ENCODE data around the gene SCN3A. TPM values are rescaled to one million over a fixed set of nuclear protein-coding genes. Genes with fewer than 3 reads are reported as not detected.

Gene SCN3A
- polyA plus RNA-seq, 1 donor (not counting 4 experiments of a cell fraction or from before 2014, with no cell fraction given): 0.01 TPM

DNA sequence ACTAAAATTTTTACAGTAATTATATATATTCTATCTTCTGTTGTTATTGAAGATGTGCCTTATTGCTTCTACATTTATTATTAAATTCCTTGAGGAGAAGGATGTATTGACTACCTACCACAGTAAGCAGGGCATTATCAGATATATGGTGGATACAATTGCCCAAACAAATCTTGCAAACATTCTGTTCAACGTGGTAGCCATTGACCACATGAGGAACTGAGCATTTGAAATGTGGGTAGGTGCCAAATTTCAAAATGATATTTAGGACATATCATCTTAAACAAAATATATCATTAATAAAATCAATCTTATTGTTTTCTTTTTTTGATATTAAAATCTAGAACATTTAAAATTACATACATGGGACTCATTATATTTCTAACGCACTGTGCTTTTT is 11.1 kb downstream of the SCN3A start:
- dilution Hi-C loops (cut with MboI; ENCODE audit: extremely low pct_ligation_motif_present, low sequenced_read_pairs): no loop called here
- Histone ChIP-seq H3K4me3 (ENCODE audit: control insufficient read depth in 2 of 3, extremely low read depth in 1 of 3, insufficient read depth in 2 of 3, low read depth in 1 of 3, low read length in 3 of 3) (no peak overlapping the region), H4K20me1 (ENCODE audit: control insufficient read depth, extremely low read depth, insufficient read depth, low read length) (no peaks in the 10 kb centered on the region), H3K27me3 (ENCODE audit: control insufficient read depth, extremely low read depth, insufficient read depth, low read length) (no peaks in the 10 kb centered on the region), H3K79me2 (ENCODE audit: control insufficient read depth, insufficient read depth, low read length) (no peaks in the 10 kb centered on the region), H3K9me3 (ENCODE audit: control insufficient read depth, low read depth, low read length) (no peaks in the 10 kb centered on the region), H3K36me3 (ENCODE audit: control insufficient read depth in 2 of 2, extremely low read depth in 1 of 2, insufficient read depth in 2 of 2, low read length in 2 of 2) (no peaks in the 10 kb centered on the region), H3K9ac (ENCODE audit: control insufficient read depth, extremely low read depth, insufficient read depth, low read length) (no peak overlapping the region), H3K4me2 (ENCODE audit: control insufficient read depth, extremely low read depth, insufficient read depth, low read depth, low read length) (no peak overlapping the region), H3K9me1 (ENCODE audit: control insufficient read depth, extremely low read depth, insufficient read depth, low read length) (no peaks in the 10 kb centered on the region), H2AFZ (ENCODE audit: control insufficient read depth, low read length) (no peak overlapping the region), H3K27ac (ENCODE audit: control insufficient read depth, insufficient read depth, low read length) (no peak overlapping the region), H3K4me1 (ENCODE audit: control insufficient read depth, extremely low read depth, insufficient read depth, low read length) (no peaks in the 10 kb centered on the region)
- FAIRE-seq: no peak
- no peak for DNase-seq (ENCODE audit: low read depth, low spot score)
- TF ChIP-seq, protein P1, sequence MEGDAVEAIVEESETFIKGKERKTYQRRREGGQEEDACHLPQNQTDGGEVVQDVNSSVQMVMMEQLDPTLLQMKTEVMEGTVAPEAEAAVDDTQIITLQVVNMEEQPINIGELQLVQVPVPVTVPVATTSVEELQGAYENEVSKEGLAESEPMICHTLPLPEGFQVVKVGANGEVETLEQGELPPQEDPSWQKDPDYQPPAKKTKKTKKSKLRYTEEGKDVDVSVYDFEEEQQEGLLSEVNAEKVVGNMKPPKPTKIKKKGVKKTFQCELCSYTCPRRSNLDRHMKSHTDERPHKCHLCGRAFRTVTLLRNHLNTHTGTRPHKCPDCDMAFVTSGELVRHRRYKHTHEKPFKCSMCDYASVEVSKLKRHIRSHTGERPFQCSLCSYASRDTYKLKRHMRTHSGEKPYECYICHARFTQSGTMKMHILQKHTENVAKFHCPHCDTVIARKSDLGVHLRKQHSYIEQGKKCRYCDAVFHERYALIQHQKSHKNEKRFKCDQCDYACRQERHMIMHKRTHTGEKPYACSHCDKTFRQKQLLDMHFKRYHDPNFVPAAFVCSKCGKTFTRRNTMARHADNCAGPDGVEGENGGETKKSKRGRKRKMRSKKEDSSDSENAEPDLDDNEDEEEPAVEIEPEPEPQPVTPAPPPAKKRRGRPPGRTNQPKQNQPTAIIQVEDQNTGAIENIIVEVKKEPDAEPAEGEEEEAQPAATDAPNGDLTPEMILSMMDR (optimal IDR thresholded peaks at IDR 0.05 in 1 of 3, IDR thresholded peaks at IDR 0.05 in 1 of 3, conservative IDR thresholded peaks at IDR 0.05 in 1 of 3; ENCODE audit: extremely low read depth in 1 of 3, insufficient read depth in 2 of 3, low read length in 3 of 3): no peak
- no peak for TF ChIP-seq EZH2 (IDR thresholded peaks at IDR 0.05; ENCODE audit: low read length)

DNA sequence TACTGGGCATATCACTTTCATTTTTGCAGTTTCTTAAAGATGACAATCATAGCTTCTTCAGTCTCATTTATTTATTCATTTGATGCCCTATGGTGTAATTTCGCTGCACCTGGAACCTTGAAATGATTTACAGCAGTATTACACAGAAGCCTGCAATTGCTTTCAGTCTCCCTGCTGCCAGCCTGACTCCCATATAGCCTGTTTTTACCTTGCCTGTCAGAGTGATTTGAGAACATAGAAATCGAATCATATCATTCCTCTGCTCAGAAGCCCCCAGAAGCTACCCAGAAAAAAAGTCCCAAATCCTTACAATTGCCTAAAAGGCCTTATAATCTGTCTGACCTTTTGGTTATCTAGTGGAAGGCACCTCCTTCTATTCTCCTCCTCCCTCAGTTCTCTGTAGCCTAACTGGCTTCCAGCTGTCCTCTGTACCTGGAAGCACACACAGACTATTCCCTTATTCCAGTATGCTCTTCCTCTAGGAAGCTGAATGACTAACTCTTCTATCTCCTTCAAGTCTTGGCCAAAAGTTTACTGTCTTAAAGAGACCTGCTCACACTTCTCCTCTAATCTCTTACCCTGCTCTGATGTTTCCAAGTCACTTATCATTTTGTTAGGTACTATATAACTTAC is 12.6 kb downstream of the SCN3A start:
- H3K9me1 ChIP-seq (ENCODE audit: control insufficient read depth, extremely low read depth, insufficient read depth, low read length): no peaks in the 10 kb centered on the region
- no peak for DNase-seq (ENCODE audit: low read depth, low spot score)
- dilution Hi-C loops (cut with MboI; ENCODE audit: extremely low pct_ligation_motif_present, low sequenced_read_pairs): no loop called here
- no peaks in the 10 kb centered on the region for H4K20me1 ChIP-seq (ENCODE audit: control insufficient read depth, extremely low read depth, insufficient read depth, low read length)
- no peak overlapping the region for H3K9ac ChIP-seq (ENCODE audit: control insufficient read depth, extremely low read depth, insufficient read depth, low read length)
- no peak overlapping the region for H3K4me3 ChIP-seq (ENCODE audit: control insufficient read depth in 2 of 3, extremely low read depth in 1 of 3, insufficient read depth in 2 of 3, low read depth in 1 of 3, low read length in 3 of 3)
- H3K27me3 ChIP-seq (ENCODE audit: control insufficient read depth, extremely low read depth, insufficient read depth, low read length): peaks cover 3% of the 10 kb centered on the region
- no peaks in the 10 kb centered on the region for H3K36me3 ChIP-seq (ENCODE audit: control insufficient read depth in 2 of 2, extremely low read depth in 1 of 2, insufficient read depth in 2 of 2, low read length in 2 of 2)
- H3K79me2 ChIP-seq (ENCODE audit: control insufficient read depth, insufficient read depth, low read length): no peaks in the 10 kb centered on the region
- TF ChIP-seq EZH2 (IDR thresholded peaks at IDR 0.05; ENCODE audit: low read length): no peak
- TF ChIP-seq, protein P1 (optimal IDR thresholded peaks at IDR 0.05 in 1 of 3, IDR thresholded peaks at IDR 0.05 in 1 of 3, conservative IDR thresholded peaks at IDR 0.05 in 1 of 3; ENCODE audit: extremely low read depth in 1 of 3, insufficient read depth in 2 of 3, low read length in 3 of 3): no peak
- H3K4me2 ChIP-seq (ENCODE audit: control insufficient read depth, extremely low read depth, insufficient read depth, low read depth, low read length): no peak overlapping the region
- no peak overlapping the region for H3K27ac ChIP-seq (ENCODE audit: control insufficient read depth, insufficient read depth, low read length)
- H3K4me1 ChIP-seq (ENCODE audit: control insufficient read depth, extremely low read depth, insufficient read depth, low read length): no peaks in the 10 kb centered on the region
- no peak overlapping the region for H2AFZ ChIP-seq (ENCODE audit: control insufficient read depth, low read length)
- no peaks in the 10 kb centered on the region for H3K9me3 ChIP-seq (ENCODE audit: control insufficient read depth, low read depth, low read length)
- no peak for FAIRE-seq
